Esophagus mucosa (tissue), 1 donor: ENCODE measurements around the gene RPL36. TPM values are rescaled to one million over a fixed set of nuclear protein-coding genes. Genes with fewer than 3 reads are reported as not detected.
A peak's percentile ranks its signal among the peaks of the same experiment; 100 is the strongest.
"Not testable (repeated sequence)": the region's sequence is repeated elsewhere in the genome, so short reads cannot be mapped to it uniquely, and the experiment has no call there.

Experiments used
- ATAC-seq: fragments of 200-7000 bp; cut with Tn5 transposase; one replicate; pipeline ENCODE4 v1.9.1; 2020
- total RNA-seq: library from RNA; stranded (reverse); gene quantifications from one replicate; pipeline ENCODE4 v1.2.4, GENCODE V29; 2023
- donor health status: DM: yes; HTN: yes; CAD: no.

RPL36 gene
- total RNA-seq, 1 donor from 2014 or later = 1,080 TPM

- no peak for ATAC-seq
Observed at GRCh38 chr19:5691822-5692722, 2.0 kb downstream of the RPL36 start.

GRCh38 chr19:5692723-5693194 is 2.7 kb downstream of the RPL36 start:
- no peak for ATAC-seq

GRCh38 chr19:5693195-5694166 is 3.4 kb downstream of the RPL36 start:
- no peak for ATAC-seq

GRCh38 chr19:5694167-5694955 is 4.3 kb downstream of the RPL36 start:
- ATAC-seq = no peak

- no peak for ATAC-seq
Observed at GRCh38 chr19:5694956-5695648, 5.0 kb downstream of the RPL36 start.

GRCh38 chr19:5695649-5696195 is 5.6 kb downstream of the RPL36 start:
- no peak for ATAC-seq

GRCh38 chr19:5696196-5697021 is 6.3 kb downstream of the RPL36 start:
- ATAC-seq = no peak

GRCh38 chr19:5697022-5697889 is 7.2 kb downstream of the RPL36 start:
- ATAC-seq = no peak

GRCh38 chr19:5697890-5698634 is 8.0 kb downstream of the RPL36 start:
- no peak for ATAC-seq

GRCh38 chr19:5698635-5699422 is 8.7 kb downstream of the RPL36 start:
- ATAC-seq = peak; percentile 1

GRCh38 chr19:5700455-5701092 is 10.5 kb downstream of the RPL36 start:
- ATAC-seq = no peak

- not testable (repeated sequence) for ATAC-seq
Observed at GRCh38 chr19:5702053-5702410, 11.9 kb downstream of the RPL36 start.

- peak; percentile 5 for ATAC-seq
Observed at GRCh38 chr19:5703819-5704818, 14.0 kb downstream of the RPL36 start.

- ATAC-seq = no peak
Observed at GRCh38 chr19:5705552-5705951, 15.5 kb downstream of the RPL36 start.

GRCh38 chr19:5706876-5707573 is 16.9 kb downstream of the RPL36 start:
- ATAC-seq = no peak
